Thyroid gland (tissue), 4 donors: ENCODE measurements around the gene RAVER2. TPM values are rescaled to one million over a fixed set of nuclear protein-coding genes. Genes with fewer than 3 reads are reported as not detected.

Source experiments
- DNase-seq, 2 donors: peaks; one replicate each; pipeline ENCODE4 v3.0.0-alpha.2; 2019
- H3K27ac ChIP-seq, 3 donors: fragments of 200-600 bp; sonication (generic); 1 replicate in 2 of 3; 2 replicates in 1 of 3; pipeline ENCODE4 v1.5.1; 2016 to 2019; ENCODE audit warnings: mild to moderate bottlenecking in 1 of 3, moderate library complexity in 1 of 3
- H3K27me3 ChIP-seq: fragments of 200-600 bp; sonication (generic); one replicate; pipeline ENCODE4 v1.5.1; 2019
- H3K36me3 ChIP-seq, 2 donors: fragments of 200-600 bp; sonication (generic); one replicate each; pipeline ENCODE4 v1.5.1; 2016 to 2019
- H3K4me1 ChIP-seq, 2 donors: fragments of 200-600 bp; sonication (generic); one replicate each; pipeline ENCODE4 v1.5.1; 2017 to 2019
- H3K4me3 ChIP-seq, 3 donors: fragments of 200-600 bp; sonication (generic); replicated peaks in 1 of 3; 1 replicate in 2 of 3; 2 replicates in 1 of 3; pipeline ENCODE4 v1.5.1; 2016; ENCODE audit warnings: mild to moderate bottlenecking in 1 of 3
- H3K9me3 ChIP-seq: fragments of 200-600 bp; sonication (generic); one replicate; pipeline ENCODE4 v1.5.1; 2017
- POLR2A ChIP-seq, 2 donors: fragments of 450-650 bp; IDR thresholded peaks; one replicate each; pipeline ENCODE4 v1.6.1; 2017; ENCODE audit warnings: antibody characterized with exemption in 2 of 2, mild to moderate bottlenecking in 2 of 2, moderate library complexity in 1 of 2
- WGBS, 2 donors: methylation state at CpG; one replicate each; pipeline ENCODE4 v1.1.5; 2017; 5-methylcytosine and 5-hydroxymethylcytosine counted together
- intact Hi-C: fragments of 100-400 bp; cut with DNase I; formaldehyde crosslinking; loops from one replicate; pipeline ENCODE4 v1.15.1; 2023
- total RNA-seq, 4 donors: library from RNA; depleted of rRNA; stranded (reverse); fragments of >200 nt; gene quantifications; one replicate each; pipeline ENCODE4 v1.2.3, GENCODE V29; 2016
- TF ChIP-seq, protein P1 (sequence below), 6 experiments: fragments of 200-600 bp in 3 of 6; fragments of 450-650 bp in 3 of 6; sonication (generic) in 3 of 6; IDR thresholded peaks; one replicate each; pipeline ENCODE4 v1.5.1; 2016 to 2019; ENCODE audit warnings: antibody characterized with exemption in 6 of 6, mild to moderate bottlenecking in 2 of 6, inconsistent platforms in 1 of 6, moderate library complexity in 1 of 6

RAVER2 gene
- total RNA-seq, 4 donors from 2014 or later: 12.6 to 13.6 (median 13.2) TPM

- intact Hi-C loops: no loop called here
- H3K4me1 ChIP-seq: peaks cover 0 to 6% of the 10 kb centered on the region in 2 donors
- peak overlapping the region in 1 of 3 donors; percentile 51 for H3K27ac ChIP-seq
- WGBS, 2 donors: 44 to 48% methylated on average over 2 of the region's 2 CpGs
- no peaks in the 10 kb centered on the region for H3K27me3 ChIP-seq
- DNase-seq: no peak
- no peaks in the 10 kb centered on the region for H3K9me3 ChIP-seq
- TF ChIP-seq POLR2A (IDR thresholded peaks at IDR 0.05): no peak
- TF ChIP-seq, protein P1, sequence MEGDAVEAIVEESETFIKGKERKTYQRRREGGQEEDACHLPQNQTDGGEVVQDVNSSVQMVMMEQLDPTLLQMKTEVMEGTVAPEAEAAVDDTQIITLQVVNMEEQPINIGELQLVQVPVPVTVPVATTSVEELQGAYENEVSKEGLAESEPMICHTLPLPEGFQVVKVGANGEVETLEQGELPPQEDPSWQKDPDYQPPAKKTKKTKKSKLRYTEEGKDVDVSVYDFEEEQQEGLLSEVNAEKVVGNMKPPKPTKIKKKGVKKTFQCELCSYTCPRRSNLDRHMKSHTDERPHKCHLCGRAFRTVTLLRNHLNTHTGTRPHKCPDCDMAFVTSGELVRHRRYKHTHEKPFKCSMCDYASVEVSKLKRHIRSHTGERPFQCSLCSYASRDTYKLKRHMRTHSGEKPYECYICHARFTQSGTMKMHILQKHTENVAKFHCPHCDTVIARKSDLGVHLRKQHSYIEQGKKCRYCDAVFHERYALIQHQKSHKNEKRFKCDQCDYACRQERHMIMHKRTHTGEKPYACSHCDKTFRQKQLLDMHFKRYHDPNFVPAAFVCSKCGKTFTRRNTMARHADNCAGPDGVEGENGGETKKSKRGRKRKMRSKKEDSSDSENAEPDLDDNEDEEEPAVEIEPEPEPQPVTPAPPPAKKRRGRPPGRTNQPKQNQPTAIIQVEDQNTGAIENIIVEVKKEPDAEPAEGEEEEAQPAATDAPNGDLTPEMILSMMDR (IDR thresholded peaks at IDR 0.05): no peak
- no peak overlapping the region for H3K4me3 ChIP-seq
- H3K36me3 ChIP-seq: peaks cover 44 to 49% of the 10 kb centered on the region in 2 donors
These were observed 97.3 kb downstream of the RAVER2 start for GRCh38 chr1:64842224-64842623.

DNA sequence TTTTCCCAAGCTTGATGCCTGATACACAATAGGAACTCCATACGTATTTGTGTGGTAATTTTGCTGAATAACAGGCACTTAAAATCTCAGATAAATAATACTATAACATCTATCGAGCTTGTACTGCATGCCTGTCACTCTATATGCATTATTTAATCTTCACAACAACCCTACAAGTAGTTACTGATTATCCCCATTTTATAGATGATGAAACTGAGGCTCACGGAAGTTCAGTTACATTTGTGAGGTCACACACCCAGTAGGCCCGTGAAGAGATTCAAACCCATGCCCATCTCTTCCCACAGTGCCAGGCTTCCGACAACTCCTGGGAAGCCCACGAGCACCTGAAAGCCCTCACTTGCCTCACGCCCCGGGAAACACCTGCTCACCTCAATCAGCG is 98.8 kb downstream of the RAVER2 start:
- Histone ChIP-seq H3K27ac (no peak overlapping the region), H3K27me3 (no peaks in the 10 kb centered on the region), H3K4me1 (peaks cover 0 to 6% of the 10 kb centered on the region in 2 donors), H3K4me3 (no peak overlapping the region), H3K9me3 (no peaks in the 10 kb centered on the region), H3K36me3 (peaks cover 43 to 45% of the 10 kb centered on the region in 2 donors)
- no peak for DNase-seq
- TF ChIP-seq POLR2A (IDR thresholded peaks at IDR 0.05): no peak
- intact Hi-C loops: no loop called here
- WGBS, 2 donors: 98 to 99% methylated on average over 9 of the region's 9 CpGs

GRCh38 chr1:64844175-64844574 is 99.3 kb downstream of the RAVER2 start:
- no peak overlapping the region for H3K27ac ChIP-seq
- 93 to 98% methylated on average over 7 of the region's 7 CpGs for WGBS, 2 donors

DNA sequence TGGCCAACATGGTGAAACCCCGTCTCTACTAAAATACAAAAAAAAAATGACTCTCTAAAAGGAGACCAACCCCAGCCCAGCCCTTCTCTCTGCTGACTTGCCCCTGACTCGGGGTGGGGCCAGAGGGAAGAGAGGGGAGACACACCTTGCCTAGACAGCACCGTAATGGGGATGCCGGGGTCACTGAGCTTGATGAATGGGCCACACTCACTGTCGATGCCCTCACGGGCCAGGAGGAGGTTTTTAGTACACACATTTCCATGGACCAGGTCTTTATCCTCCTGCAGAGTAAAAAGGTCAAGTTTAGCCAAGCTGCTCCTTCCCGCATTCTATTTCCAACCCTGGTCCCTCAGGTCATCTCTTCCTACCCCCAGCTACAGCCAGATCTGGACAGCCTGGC is 99.7 kb downstream of the RAVER2 start:
- DNase-seq: no peak
- Histone ChIP-seq H3K4me3 (no peak overlapping the region), H3K27me3 (no peaks in the 10 kb centered on the region), H3K36me3 (peaks cover 42 to 43% of the 10 kb centered on the region in 2 donors), H3K9me3 (no peaks in the 10 kb centered on the region), H3K27ac (no peak overlapping the region), H3K4me1 (peaks cover 0 to 6% of the 10 kb centered on the region in 2 donors)
- TF ChIP-seq, protein P1 (IDR thresholded peaks at IDR 0.05): no peak
- TF ChIP-seq POLR2A (IDR thresholded peaks at IDR 0.05): no peak
- WGBS, 2 donors: 94 to 96% methylated on average over 6 to 7 of the region's 7 CpGs
- intact Hi-C loops: no loop called here

More at GRCh38 chr1:64844175-64844574, 99.3 kb downstream of the RAVER2 start:
- intact Hi-C loops: no loop called here
- H3K36me3 ChIP-seq: peaks cover 44 to 47% of the 10 kb centered on the region in 2 donors
- no peak overlapping the region for H3K4me3 ChIP-seq
- peaks cover 0 to 6% of the 10 kb centered on the region in 2 donors for H3K4me1 ChIP-seq
- no peaks in the 10 kb centered on the region for H3K27me3 ChIP-seq
- no peaks in the 10 kb centered on the region for H3K9me3 ChIP-seq
- DNase-seq: no peak
- TF ChIP-seq, protein P1 (IDR thresholded peaks at IDR 0.05): no peak

GRCh38 chr1:64845831-64846425 is 101.1 kb downstream of the RAVER2 start:
- Histone ChIP-seq H3K27ac (no peak overlapping the region), H3K4me3 (no peak overlapping the region), H3K36me3 (peaks cover 30 to 41% of the 10 kb centered on the region in 2 donors), H3K27me3 (no peaks in the 10 kb centered on the region), H3K9me3 (no peaks in the 10 kb centered on the region), H3K4me1 (peaks cover 0 to 6% of the 10 kb centered on the region in 2 donors)
- intact Hi-C loops: no loop called here
- DNase-seq: no peak
- WGBS, 2 donors: 98 to 99% methylated on average over 12 to 13 of the region's 13 CpGs
- TF ChIP-seq, protein P1 (IDR thresholded peaks at IDR 0.05): no peak
- TF ChIP-seq POLR2A (IDR thresholded peaks at IDR 0.05): no peak
